ENCODE data around the gene FAXDC2. TPM values are rescaled to one million over a fixed set of nuclear protein-coding genes. Genes with fewer than 3 reads are reported as not detected.
A peak's percentile ranks its signal among the peaks of the same experiment; 100 is the strongest.

FAXDC2 gene
- total RNA-seq, 1 donor from 2014 or later = 7.3 TPM

DNA sequence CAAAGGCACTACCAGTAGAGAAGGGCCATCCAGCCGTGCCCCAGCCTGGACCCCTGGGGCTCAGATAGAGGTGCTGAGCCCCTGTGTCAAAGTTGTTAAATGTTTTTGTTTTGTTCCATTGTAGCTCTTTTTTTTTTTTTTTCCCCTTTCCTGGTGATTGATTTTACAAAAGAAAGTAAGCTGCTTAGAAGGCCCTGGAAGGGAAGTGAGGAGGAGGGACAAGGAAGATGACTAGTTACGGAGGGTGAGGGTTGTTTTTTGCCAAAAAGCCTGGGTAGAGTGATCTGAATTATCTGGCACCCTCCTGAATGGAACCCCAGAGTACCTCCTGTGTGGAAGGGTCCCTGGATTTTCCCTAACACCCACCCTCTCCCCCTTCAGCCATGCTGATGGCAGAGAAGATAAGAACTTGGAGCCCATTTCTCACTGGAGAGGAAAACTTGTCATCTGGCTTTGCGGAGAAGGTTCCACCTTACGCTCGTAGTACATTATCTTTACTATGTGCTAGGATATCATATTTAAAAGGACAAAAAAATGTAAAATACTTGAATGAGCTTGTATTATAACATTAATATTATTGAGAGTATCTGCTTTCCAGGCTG lies 33.4 kb downstream of the FAXDC2 start:
- H3K4me3 ChIP-seq = no peak overlapping the region
- H3K9me3 ChIP-seq (ENCODE audit: low read depth) = no peaks in the 10 kb centered on the region
- peaks cover 19% of the 10 kb centered on the region for H3K4me1 ChIP-seq
- no peaks in the 10 kb centered on the region for H3K79me2 ChIP-seq (ENCODE audit: low read depth)
- peaks cover 7% of the 10 kb centered on the region for H3F3A ChIP-seq (ENCODE audit: low read depth)
- H2AFZ ChIP-seq (replicated peaks) = no peak overlapping the region
- H3K4me2 ChIP-seq = no peak overlapping the region
- no peaks in the 10 kb centered on the region for H3K36me3 ChIP-seq
- H3K27ac Mint-ChIP-seq = no peak overlapping the region
- H3K27ac ChIP-seq = no peak overlapping the region
- H3K27me3 ChIP-seq = no peaks in the 10 kb centered on the region
- DNase-seq (ENCODE audit: low spot score) = peak; percentile 8
- no peak overlapping the region for H3K9ac ChIP-seq
- no peak overlapping the region for H3K4me3 Mint-ChIP-seq
- no peaks in the 10 kb centered on the region for H3K9me3 Mint-ChIP-seq
- H3K36me3 Mint-ChIP-seq = peaks cover 53% of the 10 kb centered on the region
- H3K4me1 Mint-ChIP-seq = peaks cover 11% of the 10 kb centered on the region
- peaks cover 5% of the 10 kb centered on the region for H3K27me3 Mint-ChIP-seq (ENCODE audit: insufficient read depth, low read depth)
- TF ChIP-seq, protein P1, sequence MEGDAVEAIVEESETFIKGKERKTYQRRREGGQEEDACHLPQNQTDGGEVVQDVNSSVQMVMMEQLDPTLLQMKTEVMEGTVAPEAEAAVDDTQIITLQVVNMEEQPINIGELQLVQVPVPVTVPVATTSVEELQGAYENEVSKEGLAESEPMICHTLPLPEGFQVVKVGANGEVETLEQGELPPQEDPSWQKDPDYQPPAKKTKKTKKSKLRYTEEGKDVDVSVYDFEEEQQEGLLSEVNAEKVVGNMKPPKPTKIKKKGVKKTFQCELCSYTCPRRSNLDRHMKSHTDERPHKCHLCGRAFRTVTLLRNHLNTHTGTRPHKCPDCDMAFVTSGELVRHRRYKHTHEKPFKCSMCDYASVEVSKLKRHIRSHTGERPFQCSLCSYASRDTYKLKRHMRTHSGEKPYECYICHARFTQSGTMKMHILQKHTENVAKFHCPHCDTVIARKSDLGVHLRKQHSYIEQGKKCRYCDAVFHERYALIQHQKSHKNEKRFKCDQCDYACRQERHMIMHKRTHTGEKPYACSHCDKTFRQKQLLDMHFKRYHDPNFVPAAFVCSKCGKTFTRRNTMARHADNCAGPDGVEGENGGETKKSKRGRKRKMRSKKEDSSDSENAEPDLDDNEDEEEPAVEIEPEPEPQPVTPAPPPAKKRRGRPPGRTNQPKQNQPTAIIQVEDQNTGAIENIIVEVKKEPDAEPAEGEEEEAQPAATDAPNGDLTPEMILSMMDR (IDR thresholded peaks at IDR 0.05) = no peak
- no peak for TF ChIP-seq EZH2phosphoT487 (IDR thresholded peaks at IDR 0.05)
- no peak for TF ChIP-seq EZH2 (IDR thresholded peaks at IDR 0.05)
- H4K20me1 ChIP-seq (ENCODE audit: low read depth) = peaks cover 31% of the 10 kb centered on the region

DNA sequence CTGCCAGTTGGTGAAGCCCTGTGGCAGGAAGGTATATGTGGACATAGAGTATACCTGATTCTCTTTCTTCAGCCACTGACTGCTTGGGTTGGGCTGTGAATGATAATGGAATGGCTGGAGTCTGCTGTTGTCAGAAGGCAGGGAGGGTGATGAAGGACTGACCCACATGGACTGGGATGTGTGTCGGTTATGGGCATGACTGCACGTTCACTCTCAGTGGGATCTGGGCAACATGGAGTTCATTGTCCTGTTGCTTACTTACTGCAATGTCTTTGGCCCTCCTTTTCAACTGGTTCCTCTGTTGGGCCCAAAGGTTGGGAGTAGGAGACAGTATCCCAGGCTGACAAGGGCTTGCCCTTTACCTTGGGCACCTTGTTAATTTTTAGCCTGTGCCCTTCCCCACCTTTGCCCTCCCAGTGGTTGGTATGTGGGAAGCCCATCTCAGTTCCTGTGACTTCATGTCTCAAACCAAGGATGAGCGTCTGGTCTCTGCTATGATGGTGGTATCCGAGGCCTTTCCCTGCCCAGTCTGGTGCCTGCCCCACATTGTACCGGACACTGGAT lies 34.6 kb downstream of the FAXDC2 start:
- H3K36me3 Mint-ChIP-seq = peaks cover 50% of the 10 kb centered on the region

DNA sequence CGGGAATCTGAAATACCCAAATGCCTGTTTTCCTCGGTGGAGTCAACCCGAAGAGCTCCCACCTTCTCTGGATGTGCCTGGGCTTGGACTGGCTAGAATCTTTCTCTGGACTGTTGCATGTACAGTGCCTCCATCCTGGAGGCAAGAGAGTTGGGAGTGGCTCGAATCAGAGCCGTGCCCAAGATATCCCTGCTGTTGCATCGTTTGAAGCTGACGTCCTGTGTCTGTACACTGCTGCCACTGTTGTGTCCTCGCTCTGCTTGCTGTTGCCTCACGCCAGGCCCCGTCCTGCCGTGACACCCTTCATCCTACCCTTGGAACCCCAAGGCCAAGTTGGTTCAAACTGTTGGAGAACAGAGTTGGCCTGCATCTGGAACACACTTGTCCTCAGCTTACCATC lies 35.4 kb downstream of the FAXDC2 start:
- no peaks in the 10 kb centered on the region for H3K9me3 ChIP-seq (ENCODE audit: low read depth)
- Mint-ChIP-seq H3K27ac (no peak overlapping the region), H3K36me3 (peaks cover 46% of the 10 kb centered on the region), H3K4me3 (no peak overlapping the region), H3K27me3 (ENCODE audit: insufficient read depth, low read depth) (no peaks in the 10 kb centered on the region), H3K9me3 (no peaks in the 10 kb centered on the region), H3K4me1 (peaks cover 11% of the 10 kb centered on the region)
- no peak overlapping the region for H3K4me3 ChIP-seq
- TF ChIP-seq EZH2phosphoT487 (IDR thresholded peaks at IDR 0.05) (no peak), EZH2 (IDR thresholded peaks at IDR 0.05) (no peak)
- TF ChIP-seq, protein P1 (IDR thresholded peaks at IDR 0.05) = no peak
- H3K36me3 ChIP-seq = no peaks in the 10 kb centered on the region
- no peaks in the 10 kb centered on the region for H3K79me2 ChIP-seq (ENCODE audit: low read depth)
- H3K27me3 ChIP-seq = no peaks in the 10 kb centered on the region
- no peak overlapping the region for H3K27ac ChIP-seq
- no peak overlapping the region for H3K9ac ChIP-seq
- H3K4me1 ChIP-seq = peaks cover 19% of the 10 kb centered on the region
- no peak overlapping the region for H2AFZ ChIP-seq (replicated peaks)
- H3K4me2 ChIP-seq = no peak overlapping the region
- no peak for DNase-seq (ENCODE audit: low spot score)
- H3F3A ChIP-seq (ENCODE audit: low read depth) = peaks cover 24% of the 10 kb centered on the region
- peaks cover 36% of the 10 kb centered on the region for H4K20me1 ChIP-seq (ENCODE audit: low read depth)

More for the DNA sequence above, 34.6 kb downstream of the FAXDC2 start:
- Histone ChIP-seq H3K9ac (no peak overlapping the region), H3K27me3 (no peaks in the 10 kb centered on the region), H2AFZ (replicated peaks) (no peak overlapping the region), H3K79me2 (ENCODE audit: low read depth) (no peaks in the 10 kb centered on the region), H3K36me3 (no peaks in the 10 kb centered on the region), H3K4me3 (no peak overlapping the region), H3K27ac (no peak overlapping the region), H3K4me1 (peaks cover 19% of the 10 kb centered on the region), H4K20me1 (ENCODE audit: low read depth) (peaks cover 35% of the 10 kb centered on the region), H3K9me3 (ENCODE audit: low read depth) (no peaks in the 10 kb centered on the region), H3F3A (ENCODE audit: low read depth) (peaks cover 16% of the 10 kb centered on the region), H3K4me2 (no peak overlapping the region)
- Mint-ChIP-seq H3K27ac (no peak overlapping the region), H3K4me1 (peaks cover 11% of the 10 kb centered on the region), H3K9me3 (no peaks in the 10 kb centered on the region), H3K27me3 (ENCODE audit: insufficient read depth, low read depth) (no peaks in the 10 kb centered on the region), H3K4me3 (no peak overlapping the region)
- DNase-seq (ENCODE audit: low spot score) = no peak
- TF ChIP-seq, protein P1 (IDR thresholded peaks at IDR 0.05) = no peak
- TF ChIP-seq EZH2phosphoT487 (IDR thresholded peaks at IDR 0.05) (no peak), EZH2 (IDR thresholded peaks at IDR 0.05) (no peak)

All from neural progenitor cell (in vitro differentiated cells).